RPMI8226 (cell line): ENCODE measurements around the gene HOXD8.

Source experiments
- DNase-seq: peaks from one replicate; pipeline ENCODE4 v3.0.0-alpha.2; 2015

Gene HOXD8

DNA sequence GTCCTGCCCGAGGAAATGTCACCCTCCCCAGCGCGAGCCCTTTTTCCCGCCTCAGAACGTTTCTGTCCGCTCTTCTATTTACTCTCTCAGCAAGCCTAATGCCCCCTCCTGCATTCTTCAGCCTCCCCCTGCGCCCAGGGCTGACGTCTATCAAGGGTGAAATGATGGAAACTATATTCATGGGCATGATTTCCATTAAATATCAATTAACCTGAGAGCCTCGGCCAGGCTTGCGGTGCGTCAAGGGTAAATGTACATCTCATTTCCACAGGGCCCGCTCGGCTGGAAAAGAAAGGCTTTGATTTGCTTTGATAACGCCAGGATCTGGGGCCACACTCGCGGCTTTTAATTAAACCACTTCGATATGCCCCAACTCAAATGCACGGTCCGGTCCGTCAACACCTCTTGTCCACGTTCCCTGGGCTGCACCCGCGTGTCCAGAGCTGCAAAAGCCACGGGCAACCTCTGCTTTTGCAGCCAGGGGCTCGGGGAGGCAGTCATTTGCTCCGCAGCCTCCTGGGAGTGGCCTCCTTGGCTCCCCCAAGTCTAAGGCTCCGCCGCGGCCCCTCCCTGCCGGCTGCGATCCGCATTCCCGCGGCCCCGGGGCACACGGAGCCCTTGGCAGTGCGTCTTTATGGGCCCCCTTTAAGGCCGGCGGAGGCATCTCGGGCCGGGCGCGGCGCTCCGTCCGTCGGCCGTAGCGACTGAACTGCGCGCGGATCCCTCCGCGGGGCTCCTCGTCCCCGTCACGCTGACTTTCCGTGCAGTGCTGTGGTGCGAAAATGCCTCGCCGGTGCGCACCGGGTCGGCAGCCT, at the start of gene HOXD8:
Gene HOXD8, plus strand, starts transcription at position 724 of the 815 bp plus-strand sequence. CDS start 662 bp downstream, outside the sequence.
- no peak for DNase-seq

DNA sequence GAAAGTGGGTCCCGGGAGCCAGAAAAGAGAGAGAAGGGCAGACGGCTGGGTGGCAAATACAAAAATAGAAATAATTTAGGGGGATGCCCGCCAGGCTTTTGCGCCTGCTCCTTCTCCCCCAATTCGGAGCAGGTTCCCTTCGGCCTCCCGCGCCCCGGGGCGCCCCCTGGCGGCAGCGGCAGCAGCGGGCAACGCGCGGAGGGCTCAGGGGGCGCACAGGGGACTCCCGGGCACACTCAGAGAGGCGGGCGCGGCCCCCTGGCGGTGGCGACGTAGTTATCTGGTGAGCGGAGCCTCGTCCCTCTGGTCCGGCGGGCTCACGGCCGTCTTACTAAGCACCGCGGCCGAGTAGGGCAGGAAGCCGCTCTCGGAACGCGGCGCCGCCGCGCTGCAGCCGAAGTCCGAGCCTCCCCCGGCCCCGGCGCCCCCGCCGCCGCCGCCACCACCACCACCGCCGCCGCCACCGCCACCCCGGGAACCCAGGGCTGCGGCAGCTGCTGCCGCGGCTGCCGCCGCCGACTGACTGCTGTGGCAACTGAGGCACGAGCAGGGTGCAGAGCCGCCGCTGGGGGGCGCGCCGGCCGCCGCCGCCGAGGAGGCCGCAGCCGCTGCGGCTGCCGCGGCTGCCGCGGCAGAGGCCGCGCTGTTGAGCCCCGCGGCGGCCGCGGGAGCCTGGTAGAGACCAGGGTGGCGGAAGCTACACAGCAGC, 49.5 kb upstream of the HOXD8 start:
- no peak for DNase-seq

DNA sequence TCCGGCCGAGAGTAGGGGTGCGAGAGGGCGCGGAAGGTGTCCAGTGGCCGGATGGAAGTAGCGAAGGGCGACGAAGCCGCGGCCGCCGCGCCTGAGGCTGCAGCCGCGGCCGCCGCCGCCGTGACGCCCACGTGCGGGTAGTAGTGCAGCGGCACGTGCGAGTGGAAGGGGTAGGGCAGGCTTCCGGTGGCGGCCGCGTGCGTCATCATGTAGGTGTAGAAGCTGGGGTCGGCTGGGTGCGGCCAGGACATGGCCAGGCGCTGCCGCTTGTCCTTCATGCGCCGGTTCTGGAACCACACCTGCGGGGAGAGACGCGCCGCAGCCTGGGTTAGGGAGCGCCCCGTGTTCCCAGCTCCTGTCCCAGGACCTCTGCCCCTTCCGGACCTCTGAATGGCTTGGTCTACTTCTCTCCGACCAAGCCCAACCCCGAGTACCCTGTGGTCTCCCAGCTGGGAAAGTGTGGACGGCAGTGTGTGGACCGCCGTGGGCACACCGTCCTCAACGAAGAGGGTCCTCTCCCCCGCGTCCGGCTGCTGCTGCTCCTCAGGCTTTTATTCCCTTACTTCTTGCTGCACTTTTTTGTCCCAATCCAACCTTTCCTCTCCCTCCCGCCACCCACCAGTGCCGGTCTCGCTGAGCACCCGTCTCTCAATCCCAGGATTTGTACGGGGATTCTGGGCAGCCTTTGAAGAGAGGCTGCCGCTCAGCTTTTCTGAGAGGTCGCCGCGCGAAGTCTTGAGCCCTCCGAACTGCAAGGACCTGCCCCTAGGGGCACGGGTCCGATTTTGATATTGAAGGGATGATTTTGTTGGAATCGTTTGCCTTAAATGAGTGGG, 48.7 kb upstream of the HOXD8 start:
- no peak for DNase-seq

DNA sequence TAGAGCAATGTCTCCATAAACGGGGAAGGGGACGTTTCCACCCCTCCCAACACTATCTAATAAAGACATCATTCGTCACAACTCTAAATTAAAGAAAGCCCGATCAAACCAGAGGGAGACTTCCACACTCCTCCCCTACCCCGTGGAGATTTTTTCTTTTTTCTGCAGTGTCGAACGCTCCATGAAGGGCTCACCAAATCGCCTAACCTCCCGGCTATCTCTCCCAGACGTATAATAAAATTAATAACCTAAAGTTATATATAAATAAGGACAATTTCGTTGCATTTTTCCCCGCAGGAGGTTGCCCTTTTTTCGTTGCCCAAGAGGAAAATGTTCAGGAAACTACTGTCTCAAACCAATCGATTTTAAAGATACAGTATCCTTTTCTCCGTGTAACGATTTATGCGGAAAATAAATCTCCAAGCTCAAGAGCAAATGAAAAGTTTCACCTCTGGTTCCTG, 48.1 kb upstream of the HOXD8 start:
- no peak for DNase-seq

GRCh38 chr2:176081837-176082524, 47.5 kb upstream of the HOXD8 start:
- no peak for DNase-seq

- no peak for DNase-seq
Measured at GRCh38 chr2:176082525-176082823, 47.0 kb upstream of the HOXD8 start.

GRCh38 chr2:176082824-176083751, 46.4 kb upstream of the HOXD8 start:
- no peak for DNase-seq

- DNase-seq: no peak
Measured at GRCh38 chr2:176083796-176084261, 45.7 kb upstream of the HOXD8 start, which contains the start of gene EVX2. Gene EVX2, minus strand, starts transcription at chr2:176083962. Its CDS starts 186 bp downstream, at chr2:176083776.

DNA sequence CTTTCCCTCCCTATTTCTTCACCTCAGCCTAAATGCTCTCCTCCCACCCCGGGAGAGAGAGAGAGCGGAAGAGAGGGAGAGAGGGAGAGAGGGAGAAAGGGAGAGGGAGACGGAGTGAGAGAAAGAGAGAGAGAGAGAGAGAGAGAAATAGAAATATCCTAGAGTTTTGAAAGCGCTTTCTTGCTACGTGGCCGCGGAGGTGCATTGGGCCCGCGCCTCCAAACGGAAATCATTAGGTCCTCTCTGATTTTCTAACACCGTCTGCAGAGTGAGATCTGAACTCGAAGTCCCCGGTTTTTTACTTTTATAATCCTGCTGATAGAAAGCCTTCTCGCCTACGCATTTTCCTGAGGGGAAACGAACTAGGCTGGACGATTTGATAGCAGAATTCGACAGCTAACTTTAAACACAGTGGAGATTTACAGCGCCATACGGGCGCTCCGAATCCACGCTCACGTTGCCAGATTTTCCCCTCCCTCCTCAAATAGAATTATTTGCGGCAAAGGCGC, 44.8 kb upstream of the HOXD8 start:
- no peak for DNase-seq

DNA sequence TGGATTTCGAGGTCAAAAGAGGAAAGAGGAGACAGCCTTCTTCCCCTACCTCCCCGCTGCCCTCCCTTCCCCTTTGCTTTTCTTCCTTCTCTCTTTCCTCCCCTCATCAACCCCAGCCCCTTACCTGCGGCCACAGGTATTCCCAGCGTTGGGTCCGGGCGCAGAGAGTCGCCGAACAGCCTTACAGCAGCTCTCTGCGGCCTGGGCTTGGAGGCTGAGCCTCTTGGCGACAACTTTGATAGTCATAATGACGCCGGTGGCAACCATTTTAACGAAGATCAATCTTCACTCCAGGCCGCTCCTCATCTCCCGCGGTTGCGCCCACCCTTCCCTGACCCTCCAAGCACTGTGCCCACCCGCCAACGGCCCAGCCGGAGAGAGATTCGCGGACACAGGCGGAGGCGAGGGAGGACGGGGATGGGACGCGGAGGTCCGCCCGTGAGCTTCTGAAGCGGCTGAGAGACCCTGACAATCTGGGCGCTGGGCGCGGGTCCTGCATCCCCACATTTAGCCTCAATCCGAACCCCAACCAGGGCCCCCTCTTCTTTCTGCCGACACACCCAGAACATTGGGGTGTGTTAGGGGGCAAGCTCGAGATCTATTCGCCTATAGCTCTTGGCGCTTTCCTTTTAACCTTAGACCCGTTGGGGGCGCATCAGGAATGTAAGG, 44.3 kb upstream of the HOXD8 start:
- DNase-seq: no peak

- DNase-seq: peak; percentile 37
Measured at GRCh38 chr2:176085861-176086771, 43.4 kb upstream of the HOXD8 start.

DNA sequence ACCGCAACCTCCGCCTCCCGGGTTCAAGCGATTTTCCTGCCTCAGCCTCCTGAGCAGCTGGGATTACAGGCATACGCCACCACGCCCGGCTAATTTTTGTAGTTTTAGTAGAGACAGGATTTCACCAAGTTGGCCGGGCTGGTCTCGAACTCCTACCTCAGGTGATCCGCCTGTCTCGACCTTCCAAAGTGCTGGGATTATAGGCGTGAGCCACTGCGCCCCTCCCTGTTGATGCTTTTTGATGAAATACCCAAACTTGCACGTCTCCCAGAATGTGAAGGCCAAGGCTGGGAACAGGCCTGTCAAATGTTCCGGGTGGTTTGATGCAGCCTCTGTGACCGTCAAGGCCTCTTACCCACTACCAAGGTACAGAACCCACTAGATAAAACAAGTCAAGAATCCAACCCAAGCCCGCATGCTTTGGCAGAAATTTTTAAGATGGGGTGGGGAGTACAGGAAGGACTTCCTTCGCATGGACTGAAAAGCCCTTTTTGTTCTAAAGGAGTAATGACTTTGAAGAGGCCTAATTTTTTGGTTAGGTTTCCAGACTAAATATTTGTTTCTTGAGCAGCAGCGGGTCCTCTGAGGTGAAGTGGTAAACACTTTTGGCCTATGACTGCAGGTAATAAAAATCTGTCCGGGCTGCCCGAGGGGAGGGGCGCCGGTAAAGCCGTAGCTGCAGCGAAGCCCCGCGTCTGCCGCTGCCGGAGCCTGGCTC, 42.0 kb upstream of the HOXD8 start:
- DNase-seq: no peak

DNA sequence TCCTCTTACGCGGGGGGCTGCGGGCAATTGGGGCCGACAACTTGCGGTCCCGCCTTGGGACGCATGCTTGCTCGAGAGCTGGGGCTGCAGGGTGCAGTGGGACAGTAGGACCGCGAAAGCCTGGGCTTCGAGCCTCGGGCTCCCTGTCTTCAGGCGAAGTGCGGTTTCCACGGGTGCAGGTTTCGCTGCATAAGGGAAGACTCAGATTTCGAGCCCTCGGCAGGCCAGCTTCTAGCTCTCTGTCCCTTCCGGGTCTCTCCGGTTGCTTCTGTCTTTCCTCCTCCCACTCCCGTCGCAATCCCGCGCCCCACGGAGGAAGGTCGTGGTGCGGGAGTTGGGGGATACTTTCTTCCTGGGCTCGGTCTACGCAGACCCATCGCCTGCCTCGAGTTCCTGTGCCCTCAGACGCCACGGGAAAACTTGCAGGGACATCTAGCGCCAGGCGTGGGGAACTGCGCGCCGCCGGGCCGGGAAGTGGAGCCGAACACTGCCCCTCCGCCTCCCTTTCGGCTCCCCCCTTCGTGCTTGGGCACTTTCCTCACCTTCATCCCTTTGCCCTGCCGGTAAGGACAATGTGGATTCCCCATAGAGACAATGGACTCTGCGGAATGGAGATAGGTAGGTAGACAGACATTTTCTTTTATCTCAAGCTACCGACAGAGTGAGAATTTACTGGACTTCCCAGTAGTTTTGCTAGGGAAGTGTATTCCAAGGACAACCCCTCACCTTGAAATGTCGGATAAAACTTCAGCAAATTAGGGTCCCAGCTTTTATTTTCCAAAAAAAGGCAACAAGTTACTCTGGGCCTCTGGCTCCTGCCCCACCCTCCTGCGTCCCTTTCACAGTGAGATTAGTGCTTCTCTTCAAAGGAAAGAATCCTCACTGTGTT, 41.2 kb upstream of the HOXD8 start:
- peak; percentile 43 for DNase-seq

- DNase-seq: no peak
Measured at GRCh38 chr2:176088937-176089842, 40.3 kb upstream of the HOXD8 start.

DNA sequence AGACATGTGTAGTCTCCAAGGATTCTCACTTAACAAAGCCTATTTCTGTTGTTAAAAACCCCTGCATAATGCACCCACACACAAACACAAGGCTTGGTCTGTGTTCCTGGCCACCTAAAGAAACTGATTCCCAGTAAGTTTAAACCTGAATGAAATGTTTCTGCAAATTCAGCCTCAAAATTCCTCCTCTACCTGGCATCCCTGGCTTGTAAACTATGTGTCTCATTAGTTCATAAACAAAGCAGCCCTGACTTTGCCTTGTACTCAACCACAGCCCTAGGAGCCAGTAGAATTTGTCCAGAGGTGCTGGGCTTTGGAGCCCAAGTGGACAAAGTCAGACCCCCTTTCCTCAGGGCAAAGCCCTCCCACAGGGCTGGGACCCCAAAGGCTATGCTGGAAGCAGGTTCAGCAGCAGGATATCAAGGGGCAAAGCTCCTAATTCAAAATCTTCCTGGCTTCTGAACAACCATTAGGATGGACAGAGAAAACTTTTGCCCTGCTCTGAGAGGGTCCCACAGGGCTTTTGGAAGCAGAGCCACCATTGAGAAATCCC, 39.6 kb upstream of the HOXD8 start:
- DNase-seq: no peak

GRCh38 chr2:176090862-176091261, 38.6 kb upstream of the HOXD8 start:
- DNase-seq: no peak
